CD14-positive monocyte (primary cell): ENCODE results near the gene PPT2. TPM values are rescaled to one million over a fixed set of nuclear protein-coding genes. Genes with fewer than 3 reads are reported as not detected.
A peak's percentile ranks its signal among the peaks of the same experiment; 100 is the strongest.

Source experiments
- DNase-seq, 3 donors: peaks; one replicate each; pipeline ENCODE4 v3.0.0-alpha.2; 2011 to 2022
- H2AFZ ChIP-seq: 2 replicates; pipeline ENCODE4 v1.6.0; 2012; ENCODE audit warnings: mild to moderate bottlenecking, low read depth, low read length, inconsistent platforms; ENCODE audit not compliant: insufficient read depth, poor library complexity, severe bottlenecking
- H3K27ac ChIP-seq, 2 donors: 1 replicate in 1 of 2; 2 replicates in 1 of 2; pipeline ENCODE4 v1.5.1; 2012 to 2013; ENCODE audit warnings: low read length in 2 of 2, control low read depth in 1 of 2, inconsistent platforms in 1 of 2, low read depth in 1 of 2, mild to moderate bottlenecking in 1 of 2
- H3K27me3 ChIP-seq, 2 donors: one replicate each; pipeline versions ENCODE4 v1.6.0 to v1.6.1; 2011 to 2013; ENCODE audit warnings: low read length in 2 of 2; ENCODE audit not compliant: control insufficient read depth in 2 of 2, insufficient read depth in 2 of 2
- H3K36me3 ChIP-seq, 2 donors: replicated peaks in 1 of 2; 1 replicate in 1 of 2; 2 replicates in 1 of 2; pipeline versions ENCODE4 v1.5.1 to v1.6.1; 2012 to 2013; ENCODE audit warnings: low read length in 2 of 2, control low read depth in 1 of 2, inconsistent platforms in 1 of 2, mild to moderate bottlenecking in 1 of 2; ENCODE audit not compliant: insufficient read depth in 2 of 2, control insufficient read depth in 1 of 2
- H3K4me1 ChIP-seq, 2 donors: 1 replicate in 1 of 2; 2 replicates in 1 of 2; pipeline versions ENCODE4 v1.5.1 to v1.6.1; 2012 to 2013; ENCODE audit warnings: low read length in 2 of 2, control low read depth in 1 of 2, inconsistent platforms in 1 of 2, mild to moderate bottlenecking in 1 of 2, moderate library complexity in 1 of 2; ENCODE audit not compliant: insufficient read depth in 2 of 2, control insufficient read depth in 1 of 2
- H3K4me2 ChIP-seq: replicated peaks from 2 replicates; pipeline ENCODE3; 2012; ENCODE audit warnings: low read length, moderate library complexity, mild to moderate bottlenecking; ENCODE audit not compliant: poor library complexity, severe bottlenecking; ENCODE audit errors: extremely low read depth
- H3K4me3 ChIP-seq, 3 experiments: fragments of 200-600 bp in 1 of 3; sonication (generic) in 1 of 3; replicated peaks in 1 of 3; 1 replicate in 2 of 3; 2 replicates in 1 of 3; pipeline ENCODE4 v1.5.1; 2011 to 2013; ENCODE audit warnings: low read length in 3 of 3, mild to moderate bottlenecking in 3 of 3, control low read depth in 2 of 3, low read depth in 2 of 3, inconsistent platforms in 1 of 3, moderate library complexity in 1 of 3
- H3K79me2 ChIP-seq: 2 replicates; pipeline ENCODE4 v1.6.0; 2012; ENCODE audit warnings: mild to moderate bottlenecking, control low read depth, inconsistent platforms, low read length, moderate library complexity; ENCODE audit not compliant: insufficient read depth
- H3K9ac ChIP-seq: 2 replicates; pipeline ENCODE4 v1.6.0; 2017; ENCODE audit warnings: low read length, mild to moderate bottlenecking; ENCODE audit not compliant: insufficient read depth, poor library complexity, severe bottlenecking
- H3K9me3 ChIP-seq, 2 donors: replicated peaks in 1 of 2; 1 replicate in 1 of 2; 2 replicates in 1 of 2; pipeline versions ENCODE4 v1.5.1 to v1.6.1; 2012 to 2013; ENCODE audit warnings: low read length in 2 of 2, control low read depth in 1 of 2; ENCODE audit not compliant: control insufficient read depth in 1 of 2, insufficient read depth in 1 of 2
- H4K20me1 ChIP-seq: 2 replicates; pipeline ENCODE4 v1.6.0; 2012; ENCODE audit warnings: mild to moderate bottlenecking, low read length, control low read depth, moderate library complexity; ENCODE audit not compliant: insufficient read depth
- H3K27ac Mint-ChIP-seq, 7 donors: one replicate each; pipeline ENCODE4 v1.8.0; 2020; ENCODE audit warnings: mild to moderate bottlenecking in 7 of 7, mixed read lengths in 7 of 7, moderate library complexity in 6 of 7, inconsistent platforms in 2 of 7
- H3K27me3 Mint-ChIP-seq, 3 donors: one replicate each; pipeline ENCODE4 v1.8.0; 2021 to 2022; ENCODE audit warnings: low read depth in 3 of 3, mild to moderate bottlenecking in 3 of 3, mixed read lengths in 3 of 3, moderate library complexity in 3 of 3, inconsistent platforms in 1 of 3
- H3K36me3 Mint-ChIP-seq, 2 donors: one replicate each; pipeline ENCODE4 v1.8.0; 2020; ENCODE audit warnings: mixed read lengths in 2 of 2, inconsistent platforms in 1 of 2, mild to moderate bottlenecking in 1 of 2
- H3K4me1 Mint-ChIP-seq: one replicate; pipeline ENCODE4 v1.8.0; 2020; ENCODE audit warnings: mild to moderate bottlenecking, mixed read lengths
- H3K4me3 Mint-ChIP-seq, 2 donors: one replicate each; pipeline ENCODE4 v1.8.0; 2020; ENCODE audit warnings: mild to moderate bottlenecking in 2 of 2, mixed read lengths in 2 of 2, moderate library complexity in 1 of 2
- H3K9me3 Mint-ChIP-seq, 7 donors: one replicate each; pipeline ENCODE4 v1.8.0; 2020 to 2022; ENCODE audit warnings: mixed read lengths in 7 of 7, mild to moderate bottlenecking in 6 of 7, moderate library complexity in 6 of 7, inconsistent platforms in 2 of 7
- WGBS: methylation state at CpG from one replicate; pipeline ENCODE4 v1.1.5; 2013; ENCODE audit warnings: missing lambda C conversion rate; ENCODE audit not compliant: insufficient coverage; 5-methylcytosine and 5-hydroxymethylcytosine counted together
- intact Hi-C, 2 donors: fragments of 100-400 bp; cut with micrococcal nuclease; formaldehyde crosslinking; loops; one replicate each; pipeline versions ENCODE4 v1.15.0 to v1.15.1; 2023
- polyA plus RNA-seq, 3 donors: library from polyadenylated mRNA; depleted of rRNA in 1 of 3; unstranded in 2 of 3; stranded (reverse) in 1 of 3; fragments of 300-500 nt in 2 of 3; fragments of >200 nt in 1 of 3; fragmentation: Illumina TruSeq in 2 of 3; gene quantifications; 1 replicate in 2 of 3; 2 replicates in 1 of 3; pipeline ENCODE4 v1.2.3, GENCODE V29; 2012 to 2021
- TF ChIP-seq, protein P1 (sequence below): fragments of 200-600 bp; IDR thresholded peaks from one replicate; pipeline ENCODE4 v1.8.0; 2022; ENCODE audit warnings: antibody characterized with exemption, mild to moderate bottlenecking

PPT2 gene
- polyA plus RNA-seq, 3 donors = 1.4 to 4.0 (median 1.8) TPM

DNA sequence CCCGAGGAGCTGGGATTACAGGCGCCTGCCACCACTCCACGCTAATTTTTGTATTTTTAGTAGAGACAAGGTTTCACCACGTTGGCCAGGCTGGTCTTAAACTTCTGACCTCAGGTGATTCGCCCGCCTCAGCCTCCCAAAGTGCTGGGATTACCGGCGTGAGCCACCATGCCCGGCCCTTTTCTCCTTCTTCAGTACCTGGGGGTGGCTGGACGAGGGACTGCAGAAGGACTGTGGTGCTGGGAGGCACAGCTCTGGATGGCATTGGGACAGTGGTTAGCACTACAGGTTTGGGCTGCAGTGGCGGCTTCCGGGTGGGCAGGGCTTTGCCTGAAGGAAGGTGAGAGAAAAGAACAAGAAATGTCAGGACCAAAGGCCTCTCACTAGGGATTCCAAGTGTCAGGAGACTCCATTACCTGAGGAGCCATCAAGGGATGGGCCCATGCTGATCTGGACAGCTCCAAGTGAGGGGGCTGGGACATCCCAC, 33.3 kb upstream of the PPT2 start:
- Histone ChIP-seq H3K4me2 (no peak overlapping the region), H3K4me1 (peaks cover 7 to 14% of the 10 kb centered on the region in 2 donors), H3K27ac (no peak overlapping the region), H4K20me1 (peaks cover 47% of the 10 kb centered on the region), H3K9ac (no peak overlapping the region), H2AFZ (no peak overlapping the region), H3K79me2 (peaks cover 16% of the 10 kb centered on the region), H3K9me3 (no peaks in the 10 kb centered on the region), H3K27me3 (no peaks in the 10 kb centered on the region), H3K4me3 (no peak overlapping the region), H3K36me3 (peaks cover 79 to 92% of the 10 kb centered on the region in 2 donors)
- H3K9me3 Mint-ChIP-seq = no peaks in the 10 kb centered on the region
- H3K4me3 Mint-ChIP-seq = no peak overlapping the region
- TF ChIP-seq, protein P1, sequence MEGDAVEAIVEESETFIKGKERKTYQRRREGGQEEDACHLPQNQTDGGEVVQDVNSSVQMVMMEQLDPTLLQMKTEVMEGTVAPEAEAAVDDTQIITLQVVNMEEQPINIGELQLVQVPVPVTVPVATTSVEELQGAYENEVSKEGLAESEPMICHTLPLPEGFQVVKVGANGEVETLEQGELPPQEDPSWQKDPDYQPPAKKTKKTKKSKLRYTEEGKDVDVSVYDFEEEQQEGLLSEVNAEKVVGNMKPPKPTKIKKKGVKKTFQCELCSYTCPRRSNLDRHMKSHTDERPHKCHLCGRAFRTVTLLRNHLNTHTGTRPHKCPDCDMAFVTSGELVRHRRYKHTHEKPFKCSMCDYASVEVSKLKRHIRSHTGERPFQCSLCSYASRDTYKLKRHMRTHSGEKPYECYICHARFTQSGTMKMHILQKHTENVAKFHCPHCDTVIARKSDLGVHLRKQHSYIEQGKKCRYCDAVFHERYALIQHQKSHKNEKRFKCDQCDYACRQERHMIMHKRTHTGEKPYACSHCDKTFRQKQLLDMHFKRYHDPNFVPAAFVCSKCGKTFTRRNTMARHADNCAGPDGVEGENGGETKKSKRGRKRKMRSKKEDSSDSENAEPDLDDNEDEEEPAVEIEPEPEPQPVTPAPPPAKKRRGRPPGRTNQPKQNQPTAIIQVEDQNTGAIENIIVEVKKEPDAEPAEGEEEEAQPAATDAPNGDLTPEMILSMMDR = no peak
- DNase-seq = no peak
- peaks cover 0 to 3% (median 0%) of the 10 kb centered on the region in 3 donors for H3K27me3 Mint-ChIP-seq
- peaks cover 21% of the 10 kb centered on the region for H3K4me1 Mint-ChIP-seq
- H3K36me3 Mint-ChIP-seq = peaks cover 76 to 95% of the 10 kb centered on the region in 2 donors
- 95% methylated on average over 8 of the region's 12 CpGs for WGBS
- H3K27ac Mint-ChIP-seq = peak overlapping the region in 2 of 7 donors; percentile 14 to 30
- intact Hi-C loops = loop anchor here in 1 of 2 donors (5.0 kb wide), 1 partner anchor 57 kb away; the partner anchor contains the start of genes AGPAT1 and RNF5

DNA sequence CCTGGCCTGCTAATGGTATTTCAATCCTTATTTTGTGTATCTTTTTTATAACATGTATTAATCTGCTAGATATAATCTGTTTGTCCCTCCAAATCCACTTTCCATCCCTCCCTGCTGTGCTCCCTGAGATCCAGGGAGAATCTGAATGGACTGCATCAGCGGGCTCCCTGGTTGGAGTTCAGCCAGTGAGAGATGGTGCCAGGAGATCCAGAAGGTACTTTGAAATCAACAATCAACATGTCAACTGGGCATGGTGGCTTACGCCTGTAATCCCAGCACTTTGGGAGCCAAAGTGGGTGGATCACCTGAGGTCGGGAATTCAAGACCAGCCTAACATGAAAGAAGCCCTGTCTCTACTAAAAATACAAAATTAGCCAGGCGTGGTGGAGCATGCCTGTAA, 30.3 kb upstream of the PPT2 start:
- H3K4me1 ChIP-seq = peaks cover 20 to 31% of the 10 kb centered on the region in 2 donors
- intact Hi-C loops = loop anchor here in 1 of 2 donors (5.0 kb wide), 1 partner anchor 54 kb away; the partner anchor contains the start of genes AGPAT1 and RNF5
- no peak overlapping the region for H3K4me2 ChIP-seq
- no peak overlapping the region for H3K27ac ChIP-seq
- Mint-ChIP-seq H3K4me3 (no peak overlapping the region), H3K27ac (peak overlapping the region; percentile 12 to 83 (median 47)), H3K9me3 (peaks cover 0 to 2% (median 0%) of the 10 kb centered on the region in 7 donors), H3K4me1 (peaks cover 35% of the 10 kb centered on the region), H3K36me3 (peaks cover 58 to 77% of the 10 kb centered on the region in 2 donors), H3K27me3 (peaks cover 0 to 2% (median 0%) of the 10 kb centered on the region in 3 donors)
- no peak for DNase-seq
- WGBS = 94% methylated on average over 3 of the region's 4 CpGs
- no peaks in the 10 kb centered on the region for H3K27me3 ChIP-seq
- H3K36me3 ChIP-seq = peaks cover 61 to 76% of the 10 kb centered on the region in 2 donors
- TF ChIP-seq, protein P1 = no peak
- H3K4me3 ChIP-seq = no peak overlapping the region
- H3K79me2 ChIP-seq = peaks cover 43% of the 10 kb centered on the region
- H3K9ac ChIP-seq = no peak overlapping the region
- H2AFZ ChIP-seq = no peak overlapping the region
- peaks cover 32% of the 10 kb centered on the region for H4K20me1 ChIP-seq
- H3K9me3 ChIP-seq = no peaks in the 10 kb centered on the region
